Hematopoietic multipotent progenitor cell treated with erythropoietin and hydrocortisone succinate and interleukin-3 and kit ligand, for 8 days (in vitro differentiated cells): Measurements from ENCODE around the gene TMEM131.
"Not testable (repeated sequence)": the region's sequence is repeated elsewhere in the genome, so short reads cannot be mapped to it uniquely, and the experiment has no call there.

Source experiments
- DNase-seq: peaks from one replicate; pipeline ENCODE4 v3.0.0-alpha.2; 2015

Gene TMEM131

DNA sequence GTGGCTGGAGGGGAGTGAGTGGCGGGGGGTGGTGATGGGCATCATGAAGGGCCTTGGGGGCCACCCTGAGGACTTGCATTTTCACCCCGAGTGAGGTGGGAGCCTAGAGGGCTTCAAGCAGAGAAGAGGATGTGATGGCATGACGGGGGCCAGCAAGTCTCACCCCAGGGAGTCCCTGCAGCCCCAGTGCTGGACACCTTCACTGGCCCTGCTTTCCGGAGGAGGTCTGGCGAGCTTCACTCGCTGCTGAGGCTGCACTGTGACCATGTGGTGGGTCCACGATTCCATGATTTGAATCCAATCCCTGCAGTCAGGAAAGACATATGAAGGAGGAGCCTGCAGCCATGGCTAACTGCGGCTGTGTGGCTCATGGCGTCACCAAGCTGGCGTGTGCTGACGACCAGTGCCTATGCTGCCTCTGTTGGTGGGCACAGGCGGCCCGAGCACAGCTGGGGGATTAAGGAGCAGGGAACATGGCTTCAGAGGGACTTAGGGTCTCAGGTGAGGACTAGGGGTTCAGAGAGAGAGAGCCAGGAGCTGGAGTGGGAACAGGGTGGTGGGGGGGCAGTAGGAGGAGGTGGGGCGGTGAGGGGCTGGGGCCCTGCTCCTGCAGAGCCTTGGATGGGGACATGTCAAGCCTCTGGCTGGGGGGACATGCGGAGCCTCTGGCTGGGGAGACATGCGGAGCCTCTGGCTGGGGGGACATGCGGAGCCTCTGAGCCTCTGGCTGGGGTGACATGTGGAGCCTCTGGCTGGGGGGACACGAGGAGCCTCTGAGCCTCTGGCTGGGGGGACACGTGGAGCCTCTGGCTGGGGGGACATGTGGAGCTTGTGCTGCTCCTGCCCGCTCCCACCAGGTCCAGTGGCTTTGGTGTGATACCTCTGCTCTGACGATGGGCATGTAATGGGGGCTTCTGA lies 278.8 kb downstream of the TMEM131 start:
- DNase-seq, result no peak

DNA sequence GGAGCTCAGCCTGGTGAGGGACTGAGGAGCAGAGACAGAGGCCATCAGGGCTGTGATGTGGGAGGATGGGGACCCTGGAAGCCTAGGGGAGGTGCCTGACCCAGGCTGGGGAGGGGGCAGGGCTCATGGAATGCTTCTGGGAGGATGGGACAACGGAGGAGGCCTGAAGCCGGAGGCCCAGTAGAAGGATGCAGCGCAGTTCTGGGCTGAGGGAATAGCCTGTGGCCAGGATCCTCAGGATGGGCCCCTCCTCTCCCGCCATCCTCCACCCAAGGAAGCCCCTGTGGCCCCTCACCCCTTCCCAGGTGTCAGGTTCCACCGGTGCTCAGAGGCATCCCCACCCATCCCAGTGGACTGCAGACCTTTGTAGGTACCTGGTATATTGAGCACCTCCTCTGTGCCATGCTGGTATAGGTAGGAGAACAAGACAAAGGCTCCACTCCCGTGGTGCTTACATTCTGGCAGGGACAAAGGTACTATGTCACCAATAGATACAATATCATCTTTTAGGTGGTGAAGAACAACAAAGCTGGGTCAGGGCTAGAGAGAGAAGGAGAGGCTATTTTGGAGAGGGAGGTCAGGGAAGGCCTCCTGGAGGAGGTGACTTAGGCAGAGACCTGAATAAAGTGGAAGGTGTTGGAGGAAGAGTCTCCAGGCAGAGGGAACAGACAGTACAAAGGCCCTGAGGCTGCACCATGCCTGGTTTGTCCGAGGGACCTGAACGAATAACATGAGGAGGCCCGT lies 279.6 kb downstream of the TMEM131 start:
- DNase-seq, result no peak

DNA sequence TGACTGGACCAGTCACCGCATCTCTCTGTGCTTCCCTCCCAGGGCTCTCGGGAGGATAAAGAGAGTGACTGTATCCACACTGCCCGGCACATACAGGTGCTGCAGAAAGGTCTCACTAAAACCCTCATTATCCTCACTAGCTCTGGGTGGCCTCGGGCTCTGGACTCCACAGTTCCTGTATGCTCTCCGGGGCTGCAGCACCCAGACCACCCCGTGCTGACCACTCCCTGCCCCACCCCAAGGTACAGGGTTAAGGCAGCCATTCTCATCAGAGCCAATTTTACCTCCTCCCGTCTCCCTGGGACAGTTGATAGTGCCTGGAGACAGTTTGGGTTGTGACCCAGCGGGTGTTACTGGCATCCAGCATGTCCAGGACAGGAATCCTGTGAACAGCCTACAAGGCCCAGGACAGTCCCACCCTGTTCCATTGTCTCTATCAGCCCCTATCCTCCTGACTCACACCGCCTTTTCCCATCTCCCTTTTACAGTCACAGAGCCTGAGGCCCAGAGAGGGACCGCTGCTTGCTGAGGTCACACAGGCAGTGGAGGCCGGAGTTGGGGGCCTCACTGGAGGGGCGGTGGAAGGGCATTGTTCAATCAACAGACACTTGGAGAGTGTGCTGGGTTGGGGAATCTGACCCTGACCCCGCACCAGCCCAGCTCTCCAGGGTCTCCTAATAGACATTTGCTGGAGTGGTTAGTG lies 280.6 kb downstream of the TMEM131 start:
- no peak for DNase-seq

DNA sequence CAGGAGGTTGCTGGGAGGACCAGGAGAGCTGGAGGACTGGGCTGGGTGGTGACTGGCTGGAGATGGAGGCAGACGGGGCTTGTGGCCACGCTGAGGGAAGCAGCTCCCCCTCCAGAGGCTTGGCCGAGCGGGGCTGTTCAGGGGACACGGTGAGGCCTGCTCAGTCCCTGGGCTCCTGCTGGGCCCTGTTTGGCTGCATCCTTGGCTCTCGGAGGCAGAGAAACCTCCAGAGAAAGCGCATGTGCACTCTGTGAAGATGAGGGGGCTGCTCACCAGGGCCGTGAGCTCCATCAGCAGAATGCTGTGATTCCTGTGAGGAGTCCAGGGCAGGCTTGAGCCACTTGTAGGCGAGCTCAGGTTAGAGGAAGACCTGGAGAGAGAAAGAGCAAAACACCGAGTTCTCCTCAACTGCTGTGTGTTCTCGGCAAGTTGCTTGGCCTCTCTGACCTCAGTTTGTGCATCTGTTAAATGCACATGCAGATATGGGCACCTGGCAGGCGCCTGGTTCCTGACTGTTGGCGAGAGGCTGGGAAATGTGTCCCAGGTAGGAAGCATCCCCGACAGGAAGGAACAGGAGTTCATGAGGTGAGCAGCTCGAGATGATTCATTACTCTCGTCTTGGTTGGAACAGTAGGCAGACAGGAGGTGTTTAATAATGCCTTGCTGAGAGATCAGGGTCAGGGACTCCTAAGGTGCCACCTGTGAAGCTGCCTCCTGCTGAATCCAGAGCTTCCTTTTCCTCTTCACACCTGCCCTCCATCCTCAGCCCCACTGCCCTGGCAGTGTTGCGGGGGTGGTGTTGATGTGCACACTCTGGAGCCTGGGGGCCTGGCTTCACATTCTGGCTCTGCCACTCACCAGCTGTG lies 281.4 kb downstream of the TMEM131 start:
- no peak for DNase-seq

DNA sequence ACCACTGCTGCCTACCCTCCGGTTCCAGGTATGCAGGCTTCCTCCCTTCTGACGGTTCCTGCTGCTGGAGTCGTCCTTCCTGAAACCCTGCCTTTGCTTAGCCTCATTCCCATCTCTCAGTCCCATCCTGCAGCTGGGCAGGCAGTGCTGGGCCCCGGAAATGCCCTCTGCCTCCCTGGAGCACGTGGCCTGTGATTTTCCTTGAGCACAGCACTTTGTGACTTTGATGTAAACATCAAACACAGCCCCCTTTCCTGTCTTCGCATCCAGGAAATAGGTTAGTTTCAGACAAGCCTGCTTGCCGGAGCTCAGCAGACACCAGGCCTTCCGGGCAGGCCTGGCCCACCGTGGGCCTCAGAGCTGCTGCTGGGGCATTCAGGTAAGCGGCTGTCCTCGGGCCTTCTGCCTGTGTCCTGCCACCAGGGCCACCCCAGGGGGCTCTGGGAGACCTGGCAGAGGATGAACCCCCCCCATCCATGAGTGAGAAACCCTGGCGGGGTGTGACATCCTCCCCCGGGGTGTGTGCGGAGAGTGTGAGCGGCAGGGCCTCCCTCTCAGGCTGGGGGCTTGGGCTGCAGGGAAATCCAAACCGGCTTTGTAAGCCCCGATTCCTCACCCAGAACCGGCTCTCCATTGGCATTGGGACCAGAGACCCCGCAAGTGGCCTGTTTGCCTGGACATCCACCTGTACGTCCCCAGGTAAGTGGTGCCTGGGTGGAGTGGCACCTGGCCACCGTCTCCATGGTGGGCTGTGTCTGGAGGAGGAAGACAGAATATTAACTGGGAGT lies 282.3 kb downstream of the TMEM131 start, which contains the start of gene ZAP70:
Gene ZAP70 (plus strand): TSS at position 281 of the 788 bp plus-strand sequence. CDS start 10,461 bp downstream, outside the sequence.
- no peak for DNase-seq

DNA sequence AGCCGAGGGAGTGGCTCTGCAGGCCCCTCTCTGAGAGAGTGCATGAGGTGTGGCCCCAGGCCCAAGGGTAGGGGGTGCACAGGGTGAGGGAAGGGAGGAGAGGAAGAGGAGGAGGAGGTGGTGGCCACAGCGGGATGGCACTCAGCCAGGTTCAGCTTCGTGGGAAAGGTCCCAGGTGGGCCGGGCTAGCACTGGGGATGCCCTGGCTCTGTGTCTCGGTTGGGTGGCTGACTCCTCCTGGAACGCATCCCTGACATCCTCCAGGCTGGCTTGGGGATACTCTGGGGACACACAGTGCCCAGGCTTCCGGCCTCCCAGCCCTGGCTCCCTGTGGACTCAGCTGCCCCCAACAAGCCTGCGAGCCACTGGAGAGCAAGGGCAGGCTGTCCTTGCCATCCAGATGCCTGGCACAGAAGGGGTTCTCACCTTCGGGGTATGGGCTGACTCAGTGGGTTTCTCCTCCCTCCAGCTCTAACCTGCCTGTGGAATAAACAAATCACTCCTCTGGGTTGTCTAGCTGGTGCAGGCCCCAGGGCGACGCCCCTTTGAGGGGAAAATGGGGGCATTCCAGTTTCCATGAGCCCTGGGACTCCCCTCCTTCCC lies 283.0 kb downstream of the TMEM131 start:
- no peak for DNase-seq

DNA sequence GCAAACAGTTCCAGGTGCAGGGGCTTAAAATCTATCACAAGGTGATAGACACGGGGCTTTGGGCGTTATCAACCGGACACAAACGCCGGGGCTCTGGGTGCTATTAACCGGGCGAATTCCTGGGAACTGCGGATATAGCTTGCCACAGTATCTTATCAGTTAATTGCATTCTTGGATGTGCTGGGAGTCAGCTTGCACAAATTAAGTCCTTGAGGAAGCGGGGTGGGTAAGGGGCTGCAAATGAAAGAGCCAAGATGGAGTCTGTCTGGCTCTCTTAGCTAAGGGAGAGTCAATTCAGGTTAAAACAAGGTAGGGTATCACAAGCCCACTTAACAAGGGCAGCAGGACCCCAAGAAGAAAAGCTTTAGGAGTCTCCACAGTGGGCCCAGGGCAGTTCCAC lies 283.6 kb downstream of the TMEM131 start:
- DNase-seq, result not testable (repeated sequence)

DNA sequence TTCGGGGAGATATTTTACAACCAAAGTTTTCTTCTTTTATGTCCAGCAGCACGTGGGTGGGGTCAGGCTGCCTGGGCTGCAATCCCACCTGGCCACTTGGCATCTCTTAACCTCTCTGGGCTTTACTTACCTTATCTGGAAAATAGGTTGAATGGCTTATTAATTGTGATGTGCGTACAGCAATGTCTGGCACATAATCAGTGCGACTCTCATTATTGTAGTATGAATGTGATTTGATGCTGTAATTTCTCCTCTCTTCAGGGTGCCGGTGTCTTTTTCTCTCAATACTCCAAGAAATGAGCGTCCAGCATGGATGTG lies 284.4 kb downstream of the TMEM131 start:
- no peak for DNase-seq

DNA sequence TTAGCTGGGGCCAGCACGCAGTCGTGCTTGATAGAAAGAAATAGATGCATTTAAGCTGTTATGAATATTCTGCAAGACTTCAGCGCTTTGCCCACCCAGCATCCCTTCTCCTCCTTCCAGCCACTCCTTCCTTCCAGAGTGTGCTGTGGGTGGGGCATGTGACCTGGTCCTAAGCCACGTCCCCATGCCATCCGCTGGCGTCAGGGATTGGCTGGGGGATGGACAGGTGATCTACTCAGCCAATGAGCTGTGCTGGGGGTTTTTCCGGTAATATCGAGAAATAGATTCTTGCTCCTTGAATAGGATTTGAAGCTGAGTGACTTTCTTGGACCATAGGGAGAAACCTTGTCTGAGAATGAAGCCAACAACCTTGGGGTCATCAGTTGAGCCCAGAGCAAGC lies 287.1 kb downstream of the TMEM131 start:
- no peak for DNase-seq

DNA sequence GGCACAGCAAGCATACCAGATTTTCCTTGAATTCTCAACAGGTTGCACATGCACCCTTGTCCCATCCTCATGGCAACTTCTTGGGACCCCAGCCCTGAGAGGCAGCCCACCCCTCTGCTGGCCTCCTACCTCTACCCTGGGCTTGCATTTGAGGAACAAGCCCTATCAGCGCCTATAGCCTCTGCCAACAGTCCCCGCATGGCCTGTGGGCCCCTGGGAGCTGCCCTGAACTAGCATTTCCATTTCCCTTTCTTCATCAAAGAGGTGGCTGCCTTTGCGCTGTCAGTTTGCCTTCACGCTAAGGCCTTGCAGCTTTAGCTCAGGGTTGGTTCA lies 287.7 kb downstream of the TMEM131 start:
- DNase-seq, result no peak

DNA sequence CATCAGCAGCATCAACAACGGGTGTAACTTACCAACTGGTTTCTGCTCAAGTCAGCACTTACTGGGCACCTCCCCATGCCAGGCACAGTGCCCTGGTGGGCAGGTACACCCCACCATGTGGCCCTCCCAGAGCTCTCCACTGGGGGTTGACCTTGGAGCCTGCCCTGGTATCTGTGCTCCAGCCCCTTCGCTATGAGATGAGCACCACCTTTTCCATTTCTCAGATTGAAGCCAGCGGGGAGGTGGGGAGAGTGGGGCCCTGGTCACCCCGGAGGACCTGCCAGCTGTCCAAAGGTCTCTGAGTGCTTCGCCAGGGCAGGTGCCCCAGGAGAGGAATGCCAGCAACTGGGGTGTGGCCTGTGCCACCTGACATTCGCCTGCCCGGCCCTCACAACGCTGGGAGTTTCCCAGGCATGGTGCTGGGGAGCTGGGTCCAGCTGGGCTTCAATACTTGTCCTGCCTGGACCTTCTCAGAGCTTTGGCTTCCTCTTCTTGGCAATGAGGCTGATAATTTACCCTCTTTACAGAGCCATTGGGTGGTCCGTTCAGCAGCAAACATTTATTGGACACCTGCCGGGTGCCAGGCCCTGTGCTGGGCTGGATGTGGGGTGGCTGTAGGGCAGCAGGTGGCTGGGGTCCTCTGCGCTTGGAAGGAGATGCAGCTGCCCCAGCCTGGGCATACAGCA lies 288.2 kb downstream of the TMEM131 start:
- DNase-seq, result no peak

DNA sequence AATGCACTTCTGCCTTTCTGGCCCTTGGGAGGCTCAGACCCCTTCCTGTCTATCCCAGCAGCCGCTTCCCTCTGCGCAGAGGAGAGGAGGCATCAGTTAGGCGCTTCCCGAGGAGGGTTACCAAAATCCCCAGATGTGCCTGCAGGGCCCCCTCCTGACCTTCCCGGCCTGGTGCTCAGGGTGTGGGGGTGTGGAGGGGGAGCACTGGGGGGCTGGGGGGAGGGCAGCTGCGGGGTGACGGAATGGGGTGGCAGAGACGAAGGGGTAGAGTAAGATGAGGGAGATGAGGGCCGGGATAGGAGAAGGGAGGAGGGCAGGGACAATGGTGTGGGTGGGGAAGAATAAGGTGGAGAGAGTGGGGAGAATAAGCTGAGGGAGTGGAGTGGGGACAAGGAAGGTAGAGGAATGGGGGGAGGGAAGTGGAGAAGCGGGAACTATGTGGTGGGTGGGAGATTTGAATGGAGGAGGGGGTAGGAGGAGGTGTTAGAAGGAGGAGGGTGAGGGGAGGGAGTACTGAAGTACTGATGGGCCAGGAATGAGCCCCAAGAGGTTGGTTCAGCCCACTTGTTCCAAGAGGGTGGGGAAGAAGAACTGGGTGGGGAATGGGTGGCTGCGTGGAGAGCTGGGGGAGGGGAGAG lies 288.9 kb downstream of the TMEM131 start:
- DNase-seq, result no peak
